ENCODE results near the gene GC. TPM values are rescaled to one million over a fixed set of nuclear protein-coding genes. Genes with fewer than 3 reads are reported as not detected.
"Not testable (repeated sequence)": the region's sequence is repeated elsewhere in the genome, so short reads cannot be mapped to it uniquely, and the experiment has no call there.

GC gene
- total RNA-seq, 1 donor from 2014 or later: not detected

DNA sequence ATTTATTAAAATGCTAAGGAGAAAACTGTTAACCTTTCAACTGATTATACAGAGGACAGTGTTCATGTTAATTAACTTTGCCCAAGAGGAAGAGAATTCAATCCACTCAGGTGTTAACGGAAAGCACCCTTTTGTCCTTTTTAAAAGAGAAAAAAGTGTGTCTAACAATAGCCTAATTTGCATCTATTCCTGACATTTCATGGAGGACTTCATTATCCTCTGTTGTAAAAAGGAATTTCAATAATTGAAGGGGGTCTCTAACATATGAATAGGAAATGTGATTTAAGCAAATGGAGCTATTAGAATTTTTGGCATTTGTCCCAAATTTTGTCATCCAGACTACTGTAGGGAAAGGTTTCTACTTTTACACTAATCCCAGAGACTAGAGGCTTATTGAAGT, 44.6 kb upstream of the GC start:
- intact Hi-C loops (cut with micrococcal nuclease): no loop called here
- H3K9me3 Mint-ChIP-seq: no peaks in the 10 kb centered on the region
- no peak for ATAC-seq (ENCODE audit: low read depth)

DNA sequence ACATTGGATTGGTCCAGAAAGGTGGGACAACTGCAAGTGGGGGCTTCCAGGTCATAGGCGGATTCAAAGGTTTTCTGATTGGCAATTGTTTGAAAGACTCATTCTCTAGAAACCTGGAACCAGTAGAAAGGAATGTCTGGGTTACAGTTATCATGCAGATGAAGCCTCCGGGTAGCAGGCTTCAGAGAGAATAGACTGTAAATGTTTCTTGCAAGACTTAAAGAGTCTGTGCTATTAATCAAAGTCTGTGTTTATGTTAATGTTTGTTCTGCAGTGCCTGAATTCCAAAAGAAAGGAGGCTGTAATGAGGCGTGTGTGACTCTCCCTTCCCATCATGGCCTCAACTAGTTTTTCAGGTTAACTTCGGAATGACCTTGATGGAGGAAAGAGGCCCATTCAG, 43.9 kb upstream of the GC start:
- ChIA-PET CTCF (no interaction called here), POLR2A (no interaction called here)
- DNase-seq: no peak
- H3K4me1 Mint-ChIP-seq: no peaks in the 10 kb centered on the region
- H3K27ac Mint-ChIP-seq: no peak overlapping the region
- no peak overlapping the region for H3K4me3 Mint-ChIP-seq
- no peak for ATAC-seq (ENCODE audit: low read depth)
- H3K27me3 Mint-ChIP-seq: no peaks in the 10 kb centered on the region
- H3K9me3 Mint-ChIP-seq: no peaks in the 10 kb centered on the region
- intact Hi-C loops (cut with micrococcal nuclease): no loop called here
- H3K36me3 Mint-ChIP-seq (ENCODE audit: low read depth): no peaks in the 10 kb centered on the region
- TF ChIP-seq, protein P1, sequence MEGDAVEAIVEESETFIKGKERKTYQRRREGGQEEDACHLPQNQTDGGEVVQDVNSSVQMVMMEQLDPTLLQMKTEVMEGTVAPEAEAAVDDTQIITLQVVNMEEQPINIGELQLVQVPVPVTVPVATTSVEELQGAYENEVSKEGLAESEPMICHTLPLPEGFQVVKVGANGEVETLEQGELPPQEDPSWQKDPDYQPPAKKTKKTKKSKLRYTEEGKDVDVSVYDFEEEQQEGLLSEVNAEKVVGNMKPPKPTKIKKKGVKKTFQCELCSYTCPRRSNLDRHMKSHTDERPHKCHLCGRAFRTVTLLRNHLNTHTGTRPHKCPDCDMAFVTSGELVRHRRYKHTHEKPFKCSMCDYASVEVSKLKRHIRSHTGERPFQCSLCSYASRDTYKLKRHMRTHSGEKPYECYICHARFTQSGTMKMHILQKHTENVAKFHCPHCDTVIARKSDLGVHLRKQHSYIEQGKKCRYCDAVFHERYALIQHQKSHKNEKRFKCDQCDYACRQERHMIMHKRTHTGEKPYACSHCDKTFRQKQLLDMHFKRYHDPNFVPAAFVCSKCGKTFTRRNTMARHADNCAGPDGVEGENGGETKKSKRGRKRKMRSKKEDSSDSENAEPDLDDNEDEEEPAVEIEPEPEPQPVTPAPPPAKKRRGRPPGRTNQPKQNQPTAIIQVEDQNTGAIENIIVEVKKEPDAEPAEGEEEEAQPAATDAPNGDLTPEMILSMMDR (IDR thresholded peaks at IDR 0.05): no peak

More for the DNA sequence above, 44.6 kb upstream of the GC start:
- TF ChIP-seq, protein P1 (IDR thresholded peaks at IDR 0.05): no peak
- no peak for DNase-seq
- ChIA-PET POLR2A (no interaction called here), CTCF (no interaction called here)
- Mint-ChIP-seq H3K4me1 (no peaks in the 10 kb centered on the region), H3K27ac (no peak overlapping the region), H3K36me3 (ENCODE audit: low read depth) (no peaks in the 10 kb centered on the region), H3K4me3 (no peak overlapping the region), H3K27me3 (no peaks in the 10 kb centered on the region)

DNA sequence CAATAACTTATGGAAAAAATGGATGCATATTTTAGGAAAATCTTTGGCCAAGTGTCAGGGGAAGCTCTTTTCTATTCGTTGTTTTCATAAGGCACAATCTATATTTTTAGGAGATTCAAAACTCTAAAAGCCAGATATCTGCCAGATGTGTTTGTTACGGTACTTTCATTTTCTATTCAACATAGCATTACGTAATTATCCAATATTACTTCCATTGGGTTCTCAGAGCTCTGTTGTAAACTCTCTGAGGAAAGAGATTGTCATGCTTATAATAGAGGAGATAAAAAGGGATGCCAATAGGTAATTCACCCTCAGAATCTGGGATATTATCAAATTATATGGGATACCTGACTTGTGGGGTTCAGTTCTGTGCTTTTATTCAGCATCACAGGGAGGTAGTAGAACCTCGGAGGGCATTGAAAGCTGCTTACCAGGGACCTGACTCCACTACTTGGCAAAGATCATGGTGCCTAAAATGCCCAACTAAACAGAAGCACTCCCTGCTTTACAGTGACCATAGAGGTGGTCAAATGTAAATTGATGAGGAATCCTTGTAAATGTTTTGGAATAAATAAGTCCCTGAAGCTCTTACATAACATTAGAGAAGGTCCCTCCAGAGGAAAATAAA, 32.9 kb upstream of the GC start:
- DNase-seq (no peak), ATAC-seq (ENCODE audit: low read depth) (no peak)
- H3K4me1 Mint-ChIP-seq: no peaks in the 10 kb centered on the region
- POLR2A ChIA-PET: no interaction called here
- CTCF ChIA-PET: no interaction called here
- H3K27me3 Mint-ChIP-seq: no peaks in the 10 kb centered on the region
- H3K27ac Mint-ChIP-seq: no peak overlapping the region
- no peak overlapping the region for H3K4me3 Mint-ChIP-seq
- no peaks in the 10 kb centered on the region for H3K36me3 Mint-ChIP-seq (ENCODE audit: low read depth)
- intact Hi-C loops (cut with micrococcal nuclease): no loop called here
- TF ChIP-seq, protein P1 (IDR thresholded peaks at IDR 0.05): no peak
- no peaks in the 10 kb centered on the region for H3K9me3 Mint-ChIP-seq

DNA sequence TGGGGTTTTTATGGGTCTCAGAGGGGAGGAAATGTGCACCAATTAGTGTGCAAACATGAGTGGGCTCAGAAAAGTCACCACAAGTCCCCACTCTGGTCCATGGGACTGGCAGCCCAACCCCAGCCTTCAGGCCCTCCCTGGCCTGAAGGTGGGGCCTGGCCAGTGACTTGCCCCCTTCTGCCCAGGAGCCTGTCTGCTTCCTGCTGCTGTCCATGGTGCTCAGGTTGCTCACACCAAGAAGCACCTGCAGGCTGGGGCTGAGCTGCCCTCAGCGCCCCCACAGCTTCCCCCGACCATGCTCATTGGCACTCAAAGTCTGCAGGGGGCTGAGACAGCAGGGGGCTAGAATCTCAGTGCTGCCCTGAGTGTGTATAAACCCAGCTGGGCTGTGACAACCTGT, 30.6 kb upstream of the GC start:
- no peaks in the 10 kb centered on the region for H3K36me3 Mint-ChIP-seq (ENCODE audit: low read depth)
- TF ChIP-seq, protein P1 (IDR thresholded peaks at IDR 0.05): no peak
- DNase-seq (no peak), ATAC-seq (ENCODE audit: low read depth) (no peak)
- no peaks in the 10 kb centered on the region for H3K27me3 Mint-ChIP-seq
- POLR2A ChIA-PET: no interaction called here
- H3K4me1 Mint-ChIP-seq: no peaks in the 10 kb centered on the region
- no peaks in the 10 kb centered on the region for H3K9me3 Mint-ChIP-seq
- no peak overlapping the region for H3K27ac Mint-ChIP-seq
- no peak overlapping the region for H3K4me3 Mint-ChIP-seq
- intact Hi-C loops (cut with micrococcal nuclease): no loop called here
- CTCF ChIA-PET: no interaction called here

DNA sequence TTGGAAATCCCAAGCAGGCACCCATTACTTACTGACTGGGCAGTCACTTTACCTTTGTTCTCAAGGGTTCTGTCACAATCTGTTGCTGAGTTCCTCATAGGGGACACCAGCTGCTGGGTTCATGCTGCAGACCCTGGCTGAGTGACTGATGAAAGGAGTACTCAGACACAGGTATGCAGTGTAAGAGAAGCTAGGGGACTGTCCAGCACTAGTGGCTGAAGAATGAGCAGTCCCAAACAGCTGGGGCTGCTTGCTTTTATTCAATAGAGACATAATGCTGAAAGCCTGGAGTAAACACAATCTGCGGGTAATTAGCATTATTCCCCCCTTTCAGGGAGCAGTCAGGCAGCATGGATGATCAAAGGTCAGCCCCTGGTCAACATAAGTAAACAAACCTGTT, 25.9 kb upstream of the GC start:
- H3K9me3 Mint-ChIP-seq; H3K36me3 Mint-ChIP-seq (ENCODE audit: low read depth); H3K4me1 Mint-ChIP-seq; CTCF ChIA-PET; H3K27me3 Mint-ChIP-seq; DNase-seq; intact Hi-C loops (cut with micrococcal nuclease); ATAC-seq (ENCODE audit: low read depth); H3K27ac Mint-ChIP-seq; POLR2A ChIA-PET; H3K4me3 Mint-ChIP-seq: not testable (repeated sequence)

DNA sequence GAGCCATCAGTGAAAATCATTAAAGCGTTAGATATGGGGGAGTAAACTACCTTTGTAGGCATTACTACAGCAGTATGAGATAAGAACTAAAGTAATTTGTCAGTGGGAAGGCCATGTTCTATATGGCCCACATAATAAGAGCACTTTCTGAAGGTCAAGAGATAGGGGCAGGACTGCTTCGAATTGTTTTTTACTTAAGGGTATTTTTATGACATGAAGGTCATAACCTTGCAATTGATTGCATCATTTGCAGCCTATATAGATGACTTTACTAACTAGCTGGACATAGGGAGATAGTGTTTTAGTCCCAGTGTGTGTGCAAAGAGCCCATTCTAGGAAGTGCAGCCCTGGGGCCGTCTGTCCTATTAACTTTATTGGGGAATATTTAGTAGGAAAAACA, 23.6 kb upstream of the GC start:
- intact Hi-C loops (cut with micrococcal nuclease): no loop called here
- Mint-ChIP-seq H3K36me3 (ENCODE audit: low read depth) (no peaks in the 10 kb centered on the region), H3K27me3 (no peaks in the 10 kb centered on the region), H3K4me3 (no peak overlapping the region), H3K4me1 (no peaks in the 10 kb centered on the region), H3K9me3 (no peaks in the 10 kb centered on the region), H3K27ac (no peak overlapping the region)
- ChIA-PET CTCF (no interaction called here), POLR2A (no interaction called here)
- TF ChIP-seq, protein P1 (IDR thresholded peaks at IDR 0.05): no peak
- ATAC-seq (ENCODE audit: low read depth) (no peak), DNase-seq (no peak)

DNA sequence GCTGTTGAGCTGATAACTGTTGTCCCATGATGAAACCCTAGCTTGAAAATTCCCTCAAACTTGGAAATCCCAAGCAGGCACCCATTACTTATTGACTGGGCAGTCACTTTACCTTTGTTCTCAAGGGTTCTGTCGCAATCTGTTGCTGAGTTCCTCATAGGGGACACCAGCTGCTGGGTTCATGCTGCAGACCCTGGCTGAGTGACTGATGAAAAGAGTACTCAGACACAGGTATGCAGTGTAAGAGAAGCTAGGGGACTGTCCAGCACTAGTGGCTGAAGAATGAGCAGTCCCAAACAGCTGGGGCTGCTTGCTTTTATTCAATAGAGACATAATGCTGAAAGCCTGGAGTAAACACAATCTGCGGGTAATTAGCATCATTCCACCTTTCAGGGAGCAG, 21.4 kb upstream of the GC start:
- intact Hi-C loops (cut with micrococcal nuclease); H3K4me3 Mint-ChIP-seq; CTCF ChIA-PET; DNase-seq; H3K27me3 Mint-ChIP-seq; H3K4me1 Mint-ChIP-seq; POLR2A ChIA-PET; H3K27ac Mint-ChIP-seq; ATAC-seq (ENCODE audit: low read depth); H3K36me3 Mint-ChIP-seq (ENCODE audit: low read depth); H3K9me3 Mint-ChIP-seq: not testable (repeated sequence)

DNA sequence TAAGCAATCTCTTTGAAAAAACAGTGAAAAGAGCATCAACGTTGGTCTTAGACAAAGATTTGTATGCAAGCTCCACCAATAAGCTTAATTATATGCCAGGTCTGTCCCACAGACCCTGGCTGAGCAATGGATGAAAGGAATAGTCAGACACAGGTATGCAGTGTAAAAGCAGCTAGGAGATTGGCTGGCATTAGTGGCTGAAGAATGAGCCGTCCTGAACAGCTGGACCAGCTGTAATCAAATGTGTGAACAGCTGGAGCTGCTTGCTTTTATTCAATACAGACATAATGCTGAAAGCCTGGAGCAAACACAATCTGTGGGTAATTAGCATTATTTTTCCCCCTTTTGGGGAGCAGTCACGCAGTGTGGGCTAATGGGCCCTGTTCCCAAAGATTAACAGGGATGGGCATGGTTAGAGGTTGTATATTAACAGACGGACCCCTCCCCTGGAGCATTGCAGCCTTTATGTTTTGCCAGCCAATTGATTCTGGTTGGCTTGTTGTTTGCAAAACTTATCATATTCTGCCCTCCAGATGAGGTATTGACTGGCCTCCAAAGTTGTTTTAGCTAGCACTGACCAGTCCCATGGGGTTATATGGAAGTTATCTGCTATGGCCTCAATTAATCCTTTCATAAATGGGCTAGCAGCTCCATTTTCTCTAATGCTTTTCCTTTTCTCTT, 20.3 kb upstream of the GC start:
- ATAC-seq (ENCODE audit: low read depth); H3K27me3 Mint-ChIP-seq; POLR2A ChIA-PET; H3K4me3 Mint-ChIP-seq; intact Hi-C loops (cut with micrococcal nuclease); DNase-seq; H3K27ac Mint-ChIP-seq; CTCF ChIA-PET; H3K36me3 Mint-ChIP-seq (ENCODE audit: low read depth); H3K4me1 Mint-ChIP-seq; H3K9me3 Mint-ChIP-seq: not testable (repeated sequence)

Data from activated B cell treated with CpG ODN at 0.5 μM for 24 hours (primary cell).